Activated CD4-positive, alpha-beta T cell treated with anti-CD3 and anti-CD28 coated beads, Interleukin-2, amount 50 U/mL, for 48 hours (primary cell): ENCODE measurements around the gene SLC25A29.
"Not testable (repeated sequence)": the region's sequence is repeated elsewhere in the genome, so short reads cannot be mapped to it uniquely, and the experiment has no call there.

ENCODE experiments used
- DNase-seq, 2 experiments: peaks; one replicate each; pipeline ENCODE4 v3.0.0-alpha.2; 2020

Gene SLC25A29

GRCh38 chr14:100330388-100330931 is 24.2 kb upstream of the SLC25A29 start:
- DNase-seq: no peak

DNA sequence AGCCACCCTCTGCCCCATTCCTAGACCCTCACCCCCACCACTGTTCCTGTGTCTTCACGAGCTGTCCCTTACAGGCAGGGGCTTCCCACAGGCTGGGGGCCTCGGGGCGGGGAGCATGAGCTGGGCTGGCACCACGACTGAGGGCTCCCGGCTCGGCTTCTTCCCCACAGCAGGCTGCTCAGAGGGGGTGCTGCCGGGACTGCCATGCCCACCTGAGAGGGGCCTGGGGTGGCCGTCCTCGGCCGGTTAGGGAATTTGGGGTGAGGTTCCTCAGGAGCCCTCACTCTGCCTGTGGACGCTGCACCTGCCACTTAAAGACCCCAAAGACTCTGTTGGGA is 23.7 kb upstream of the SLC25A29 start:
- DNase-seq: no peak

DNA sequence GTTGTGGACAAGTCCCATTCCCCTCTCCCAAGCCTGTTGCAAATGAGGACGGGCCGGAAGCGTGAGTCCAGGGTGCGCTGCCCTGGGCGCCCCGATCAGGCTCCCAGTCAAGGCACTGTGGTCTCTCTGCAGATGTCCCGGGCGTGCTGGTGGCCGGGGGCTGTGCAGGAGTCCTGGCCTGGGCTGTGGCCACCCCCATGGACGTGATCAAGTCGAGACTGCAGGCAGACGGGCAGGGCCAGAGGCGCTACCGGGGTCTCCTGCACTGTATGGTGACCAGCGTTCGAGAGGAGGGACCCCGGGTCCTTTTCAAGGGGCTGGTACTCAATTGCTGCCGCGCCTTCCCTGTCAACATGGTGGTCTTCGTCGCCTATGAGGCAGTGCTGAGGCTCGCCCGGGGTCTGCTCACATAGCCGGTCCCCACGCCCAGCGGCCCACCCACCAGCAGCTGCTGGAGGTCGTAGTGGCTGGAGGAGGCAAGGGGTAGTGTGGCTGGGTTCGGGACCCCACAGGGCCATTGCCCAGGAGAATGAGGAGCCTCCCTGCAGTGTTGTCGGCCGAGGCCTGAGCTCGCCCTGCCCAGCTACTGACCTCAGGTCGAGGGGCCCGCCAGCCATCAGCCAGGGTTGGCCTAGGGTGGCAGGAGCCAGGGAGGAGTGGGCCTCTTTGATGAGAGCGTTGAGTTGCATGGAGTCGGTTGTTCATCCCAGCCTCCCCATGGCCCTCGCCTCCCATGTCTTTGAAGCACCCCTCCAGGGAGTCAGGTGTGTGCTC is 23.2 kb upstream of the SLC25A29 start:
- DNase-seq: no peak

- no peak for DNase-seq
Measured at GRCh38 chr14:100328495-100329163, 22.4 kb upstream of the SLC25A29 start.

DNA sequence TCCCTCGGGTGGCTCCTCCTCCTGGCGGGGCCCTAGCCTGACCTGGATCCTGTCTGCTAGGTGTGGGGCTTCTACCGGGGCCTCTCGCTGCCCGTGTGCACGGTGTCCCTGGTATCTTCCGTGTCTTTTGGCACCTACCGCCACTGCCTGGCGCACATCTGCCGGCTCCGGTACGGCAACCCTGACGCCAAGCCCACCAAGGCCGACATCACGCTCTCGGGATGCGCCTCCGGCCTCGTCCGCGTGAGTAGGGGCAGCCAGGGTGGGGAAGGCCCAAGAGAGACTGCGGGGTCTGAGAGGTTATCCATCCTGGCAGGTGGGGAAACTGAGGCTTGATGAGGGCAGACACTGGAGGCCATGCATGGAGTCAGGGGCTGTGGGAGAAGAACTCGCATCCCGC is 20.9 kb upstream of the SLC25A29 start:
- DNase-seq: no peak

DNA sequence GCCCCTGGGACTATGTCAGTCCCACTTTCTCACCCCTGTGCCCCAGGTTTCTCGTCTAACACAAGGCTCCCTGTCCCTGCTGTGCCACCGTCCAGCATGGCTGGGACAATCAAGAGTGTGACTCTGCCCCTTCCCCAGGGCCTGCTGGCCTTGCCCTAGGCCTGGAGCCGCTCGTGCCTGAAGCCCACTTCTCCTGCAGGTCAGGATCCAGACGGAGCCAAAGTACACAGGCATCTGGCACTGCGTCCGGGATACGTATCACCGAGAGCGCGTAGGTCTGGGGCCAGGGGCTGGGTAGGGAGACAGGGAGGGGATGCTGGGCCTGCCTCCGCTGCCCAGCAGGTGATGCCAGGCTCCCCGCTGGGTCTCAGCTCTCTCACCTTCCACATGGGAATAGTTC is 19.7 kb upstream of the SLC25A29 start:
- DNase-seq: no peak

GRCh38 chr14:100325231-100325632 is 19.0 kb upstream of the SLC25A29 start:
- DNase-seq: no peak

DNA sequence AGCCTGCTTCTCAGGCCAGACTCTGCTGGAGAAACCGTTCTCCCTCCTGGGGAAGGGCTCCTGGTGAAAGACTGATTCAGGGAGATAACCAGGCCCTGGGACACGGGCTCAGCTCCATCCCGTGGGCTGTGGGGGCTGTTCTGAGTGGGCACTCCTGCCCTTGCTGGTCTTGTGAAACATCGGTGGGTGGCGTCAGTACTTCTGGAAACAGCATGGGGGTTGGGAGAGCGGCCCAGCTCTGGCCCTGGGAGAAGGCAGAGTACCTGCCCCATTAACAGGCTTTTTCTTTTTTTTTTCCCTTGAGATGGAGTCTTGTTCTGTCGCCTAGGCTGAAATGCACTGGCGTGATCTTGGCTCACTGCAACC is 17.7 kb upstream of the SLC25A29 start:
- no peak for DNase-seq

- no peak for DNase-seq
Measured at GRCh38 chr14:100323121-100323941, 17.1 kb upstream of the SLC25A29 start, which contains the start of gene SLC25A47. SLC25A47 (plus strand) TSS chr14:100323339; CDS start chr14:100323415, 76 bp downstream.

DNA sequence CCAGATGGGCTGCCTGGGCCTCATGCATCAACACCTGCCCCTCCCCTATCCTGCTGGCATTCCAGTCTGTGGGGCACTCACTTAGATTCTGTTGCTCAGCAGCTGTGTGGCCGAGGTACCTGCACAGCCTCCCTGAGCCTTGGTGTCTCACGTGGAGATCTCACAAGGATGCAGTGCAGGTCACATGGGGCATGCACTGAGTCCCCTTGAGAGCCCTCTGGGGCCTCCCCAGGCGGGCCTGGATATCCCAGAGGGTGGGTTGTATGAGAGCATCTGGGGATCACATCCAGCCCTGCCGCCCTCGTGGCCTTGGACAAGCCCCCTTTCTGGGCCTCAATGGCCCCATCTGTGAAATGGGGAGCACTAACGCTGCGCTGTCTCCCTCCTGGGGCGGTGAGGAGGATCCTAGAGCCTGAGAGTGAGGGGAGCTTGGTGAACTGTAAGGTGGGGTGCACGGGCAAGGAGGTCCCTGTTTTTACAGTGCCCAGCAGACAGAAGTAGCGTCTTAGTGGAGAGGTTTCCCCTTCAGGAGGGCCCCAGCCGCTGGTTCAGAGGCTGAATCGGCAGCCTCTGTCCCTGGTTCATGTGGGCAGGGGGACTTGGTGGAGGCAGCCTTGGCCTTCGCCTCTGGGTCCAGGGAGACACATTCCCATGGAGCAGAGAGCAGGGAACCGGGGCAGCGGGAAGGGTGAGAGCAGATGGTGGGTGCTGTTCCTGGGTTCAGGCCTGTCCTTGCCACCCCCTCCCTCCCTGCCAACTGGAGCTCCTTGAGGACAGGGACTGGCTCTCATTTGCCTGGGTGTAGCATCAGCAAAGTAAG is 16.1 kb upstream of the SLC25A29 start:
- no peak for DNase-seq

GRCh38 chr14:100321473-100322137 is 15.4 kb upstream of the SLC25A29 start:
- DNase-seq: no peak

- no peak for DNase-seq
Measured at GRCh38 chr14:100320157-100320856, 14.1 kb upstream of the SLC25A29 start.

DNA sequence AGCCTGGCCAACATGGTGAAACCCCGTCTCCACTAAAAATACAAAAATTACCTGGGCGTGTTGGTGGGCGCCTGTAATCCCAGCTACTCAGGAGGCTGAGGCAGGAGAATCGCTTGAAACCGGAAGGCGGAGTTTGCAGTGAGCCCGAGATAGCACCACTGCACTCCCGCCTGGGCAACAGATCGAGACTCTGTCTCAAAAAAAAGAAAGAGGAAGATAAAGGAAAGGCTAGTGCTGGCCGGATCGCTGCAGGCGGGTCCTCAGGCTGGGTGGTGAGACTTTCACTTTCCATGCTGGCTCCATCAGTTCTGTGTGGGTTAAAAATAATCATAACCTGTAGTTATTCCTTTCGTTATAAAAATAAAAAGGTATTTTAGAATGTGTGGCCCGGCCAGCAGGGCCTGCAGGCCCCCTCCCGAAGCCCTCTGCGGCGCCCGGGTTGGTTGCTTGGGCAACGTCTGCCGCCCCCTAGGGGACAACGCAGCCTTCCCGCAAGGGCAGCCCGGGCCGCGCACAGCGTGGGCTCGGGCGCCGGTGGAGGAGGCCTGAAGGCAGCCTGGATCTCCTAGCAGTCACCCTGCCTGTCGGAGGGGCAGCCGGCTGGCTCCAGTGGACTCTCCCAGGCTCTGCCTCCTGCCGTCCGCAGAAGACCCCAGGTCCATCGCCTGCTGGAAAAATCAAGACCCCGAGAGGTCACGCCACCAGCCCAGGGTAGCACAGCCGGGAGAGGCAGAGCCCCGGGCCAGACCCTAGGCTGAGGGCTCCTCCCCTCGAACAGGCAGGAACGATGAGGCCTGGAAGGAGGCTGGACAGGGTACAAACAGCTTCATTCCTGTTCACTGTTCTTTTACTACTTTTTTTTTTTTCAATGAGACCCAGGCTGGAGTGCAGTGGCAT is 11.9 kb upstream of the SLC25A29 start:
- DNase-seq: peak; percentile 72 to 78

DNA sequence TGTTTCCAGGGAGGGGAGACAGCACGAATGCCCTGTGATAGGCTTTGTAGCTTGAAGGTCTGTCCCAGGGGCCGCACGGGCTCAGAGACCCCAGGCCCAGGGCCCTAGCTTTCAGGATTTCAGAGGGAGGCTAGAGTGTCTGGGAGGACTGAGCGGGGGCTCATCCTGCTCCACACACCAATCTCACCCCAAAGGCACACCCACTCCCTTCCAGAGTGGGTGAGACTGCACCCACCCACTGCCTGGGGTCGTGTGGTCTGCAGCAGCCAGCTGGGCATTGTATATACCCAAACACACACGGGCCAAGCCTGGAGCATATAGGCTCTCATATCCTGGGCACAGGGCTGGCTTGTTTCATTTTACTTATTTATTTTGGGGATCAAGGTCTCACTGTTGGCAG is 11.1 kb upstream of the SLC25A29 start:
- no peak for DNase-seq

GRCh38 chr14:100314724-100315123 is 8.5 kb upstream of the SLC25A29 start:
- no peak for DNase-seq

DNA sequence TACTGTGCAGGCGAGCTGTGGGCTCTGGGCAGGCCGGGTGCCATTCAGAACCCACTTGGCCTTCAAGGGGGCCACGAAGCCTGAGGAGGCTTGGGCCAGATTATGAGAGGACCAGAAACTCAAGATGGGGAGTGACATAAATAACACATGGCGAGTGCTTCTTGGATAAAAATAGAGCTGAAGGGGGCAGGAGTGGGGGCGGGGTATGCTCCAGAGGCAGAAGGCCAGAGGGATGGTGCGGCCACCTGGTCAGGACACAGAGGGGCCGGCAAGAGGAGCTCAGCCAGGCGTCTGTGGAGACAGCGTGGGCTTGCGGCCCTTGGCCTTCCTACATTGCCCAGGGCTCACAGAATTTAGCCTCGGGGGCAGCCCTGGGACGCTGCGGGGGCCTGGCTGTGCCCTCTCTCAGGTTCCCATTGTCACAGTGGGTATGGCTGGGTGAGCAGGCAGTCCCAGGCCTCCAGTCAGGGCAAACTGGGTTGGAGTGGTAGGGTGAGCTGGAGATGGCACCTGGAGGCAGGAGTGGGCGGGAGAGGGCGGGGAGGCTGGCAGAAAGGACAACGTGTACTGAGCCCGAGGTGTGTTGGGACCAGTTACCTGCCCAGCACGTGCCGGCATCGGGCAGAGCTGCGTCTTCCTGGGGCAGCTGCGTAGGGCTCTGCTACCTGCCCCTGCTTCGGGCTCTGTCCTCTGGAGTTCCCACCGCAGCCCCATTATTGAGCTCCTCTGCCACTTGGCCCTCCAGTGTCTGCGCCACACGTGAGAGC is 7.4 kb upstream of the SLC25A29 start:
- DNase-seq: no peak

DNA sequence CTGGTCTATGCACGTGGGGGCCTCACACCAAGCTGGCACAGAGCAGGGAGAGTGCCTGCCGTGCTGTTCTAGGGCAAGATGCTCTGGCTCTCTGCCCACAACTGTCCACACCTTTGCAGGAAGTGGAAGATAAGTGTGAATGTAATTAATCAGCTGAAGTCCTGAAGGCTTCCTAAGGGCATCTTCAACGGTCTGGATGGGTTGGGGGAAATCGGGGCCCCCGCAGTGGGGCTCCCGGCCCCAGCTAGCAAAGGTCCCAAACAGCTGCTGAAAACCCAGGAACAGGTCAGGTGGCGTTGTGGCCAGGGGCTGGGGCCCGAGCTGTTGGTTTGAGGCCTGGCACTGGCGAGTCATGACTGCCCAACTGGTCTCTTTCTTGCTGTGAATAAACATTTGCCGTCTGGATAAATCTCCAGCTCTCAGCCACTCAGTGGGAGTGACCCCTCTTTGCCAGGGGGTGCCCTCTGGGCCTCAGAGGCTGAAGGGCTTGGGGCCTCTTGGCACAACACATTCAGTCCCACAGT is 6.7 kb upstream of the SLC25A29 start:
- DNase-seq: no peak

- not testable (repeated sequence) for DNase-seq
Measured at GRCh38 chr14:100312110-100312876, 6.0 kb upstream of the SLC25A29 start.
